HCT116 (cell line): Measurements from ENCODE around the gene DNLZ. TPM values are rescaled to one million over a fixed set of nuclear protein-coding genes. Genes with fewer than 3 reads are reported as not detected.

Experiments
- ATAC-seq: fragments of 200-7000 bp; cut with Tn5 transposase; 2 replicates; pipeline ENCODE4 v1.9.1; 2020; ENCODE audit warnings: mild to moderate bottlenecking, moderate library complexity
- BruUV-seq: library from RNA; stranded (reverse); fragments of 400-500 nt; replicated peaks from 2 replicates; lab custom pipeline; 2021; lab: Mats Ljungman, UMichigan
- CTCF ChIA-PET: fragments of 300-600 bp; sonication (Branson Sonifier 250); formaldehyde crosslinking; loops from one replicate; lab custom pipeline; 2021; ENCODE audit warnings: antibody characterized with exemption; lab: Charles Lee
- POLR2A ChIA-PET: fragments of 300-600, 350-600 bp; sonication (Branson Sonifier 250); formaldehyde crosslinking; loops from one replicate; lab custom pipeline; 2021; ENCODE audit warnings: antibody characterized with exemption; lab: Charles Lee
- RAD21 ChIA-PET, 2 experiments: fragments of 300-600 bp; sonication (Branson Sonifier 250); formaldehyde crosslinking; loops; one replicate each; lab custom pipeline; 2023; ENCODE audit warnings: low total read pairs in 2 of 2; ENCODE audit not compliant: uncharacterized antibody in 2 of 2, unreplicated experiment in 2 of 2, low non-redundant PET in 1 of 2; lab: Charles Lee
- DNase-seq: peaks from one replicate; pipeline ENCODE4 v3.0.0-alpha.2; 2010; ENCODE audit warnings: low read depth, low spot score
- H2AFZ ChIP-seq: fragments of 200-600 bp; shearing (Covaris generic), sonication (generic); 2 replicates; pipeline ENCODE4 v1.6.1; 2017; ENCODE audit warnings: low read depth, mixed run types, mixed read lengths, antibody characterized with exemption, low read length; ENCODE audit not compliant: poor library complexity, severe bottlenecking
- H3K27ac ChIP-seq: 2 replicates; pipeline ENCODE4 v1.5.1; 2012; ENCODE audit warnings: low read depth, low read length
- H3K27me3 ChIP-seq: fragments of 200-600 bp; sonication (generic); 2 replicates; pipeline ENCODE4 v1.6.1; 2016; ENCODE audit warnings: mixed run types, low read length, mixed read lengths; ENCODE audit not compliant: insufficient read depth
- H3K36me3 ChIP-seq, 2 experiments: fragments of 200-500 bp in 1 of 2; fragments of 200-600 bp in 1 of 2; sonication (Bioruptor generic) in 1 of 2; sonication (generic) in 1 of 2; 2 replicates each; pipeline versions ENCODE4 v1.5.1 to v1.6.1; 2014 to 2016; ENCODE audit warnings: low read length in 2 of 2, inconsistent platforms in 1 of 2, mixed read lengths in 1 of 2, mixed run types in 1 of 2; ENCODE audit not compliant: insufficient read depth in 2 of 2, control insufficient read depth in 1 of 2
- H3K4me1 ChIP-seq, 2 experiments: fragments of 200-600 bp in 1 of 2; sonication (generic) in 1 of 2; 2 replicates each; pipeline versions ENCODE4 v1.5.1 to v1.6.1; 2012 to 2017; ENCODE audit warnings: low read length in 2 of 2, inconsistent platforms in 1 of 2, mild to moderate bottlenecking in 1 of 2, mixed read lengths in 1 of 2, mixed run types in 1 of 2, moderate library complexity in 1 of 2; ENCODE audit not compliant: insufficient read depth in 2 of 2, control insufficient read depth in 1 of 2
- H3K4me2 ChIP-seq: fragments of 200-600 bp; sonication (generic); 2 replicates; pipeline ENCODE4 v1.6.1; 2017; ENCODE audit warnings: mixed run types, low read length, mixed read lengths
- H3K4me3 ChIP-seq, 2 experiments: fragments of 200-600 bp in 1 of 2; sonication (generic) in 1 of 2; replicated peaks in 1 of 2; 2 replicates each; pipeline ENCODE4 v1.5.1; 2011 to 2016; ENCODE audit warnings: low read length in 2 of 2, control low read depth in 1 of 2, low read depth in 1 of 2, mild to moderate bottlenecking in 1 of 2, mixed read lengths in 1 of 2, mixed run types in 1 of 2
- H3K79me2 ChIP-seq: fragments of 200-600 bp; sonication (generic); 2 replicates; pipeline ENCODE4 v1.6.1; 2017; ENCODE audit warnings: mild to moderate bottlenecking, mixed run types, low read length, moderate library complexity, mixed read lengths; ENCODE audit not compliant: insufficient read depth
- H3K9ac ChIP-seq: fragments of 200-600 bp; sonication (generic); 2 replicates; pipeline ENCODE4 v1.6.1; 2016; ENCODE audit warnings: low read length, mixed read lengths
- H3K9me2 ChIP-seq: fragments of 200-600 bp; sonication (generic), shearing (Covaris generic); 2 replicates; pipeline ENCODE4 v1.6.1; 2017; ENCODE audit warnings: mixed run types, mild to moderate bottlenecking, moderate library complexity; ENCODE audit not compliant: insufficient read depth
- H3K9me3 ChIP-seq, 2 experiments: fragments of 200-500 bp in 1 of 2; fragments of 200-600 bp in 1 of 2; sonication (Bioruptor generic) in 1 of 2; sonication (generic) in 1 of 2; 2 replicates each; pipeline ENCODE4 v1.6.1; 2014 to 2017; ENCODE audit warnings: low read length in 2 of 2, mixed read lengths in 2 of 2, inconsistent platforms in 1 of 2, low read depth in 1 of 2, mild to moderate bottlenecking in 1 of 2, mixed run types in 1 of 2, moderate library complexity in 1 of 2; ENCODE audit not compliant: control insufficient read depth in 1 of 2, insufficient read depth in 1 of 2
- H4K20me1 ChIP-seq: fragments of 200-600 bp; sonication (generic), shearing (Covaris generic); 2 replicates; pipeline ENCODE4 v1.6.1; 2017; ENCODE audit warnings: mixed run types, mild to moderate bottlenecking, moderate library complexity; ENCODE audit not compliant: insufficient read depth
- CBX3 ChIP-seq: IDR thresholded peaks from 2 replicates; pipeline ENCODE4 v1.6.1; 2012; ENCODE audit warnings: low read depth
- ELF1 ChIP-seq: IDR thresholded peaks from 2 replicates; pipeline ENCODE4 v1.6.1; 2012; ENCODE audit warnings: low read depth, borderline replicate concordance
- EZH2 ChIP-seq: fragments of 200-600 bp; sonication (generic); IDR thresholded peaks from 2 replicates; pipeline ENCODE4 v1.6.1; 2017; ENCODE audit warnings: antibody characterized with exemption, mixed run types
- EZH2phosphoT487 ChIP-seq: fragments of 200-600 bp; IDR thresholded peaks from 2 replicates; pipeline ENCODE4 v1.6.1; 2018; ENCODE audit warnings: antibody characterized with exemption, borderline replicate concordance
- FOSL1 ChIP-seq: IDR thresholded peaks from 2 replicates; pipeline ENCODE4 v1.6.1; 2012; ENCODE audit warnings: low read depth
- JUND ChIP-seq: IDR thresholded peaks from 2 replicates; pipeline ENCODE4 v1.6.1; 2012
- MAX ChIP-seq: IDR thresholded peaks from 2 replicates; pipeline ENCODE4 v1.6.1; 2012
- POLR2A ChIP-seq: IDR thresholded peaks from 2 replicates; pipeline ENCODE4 v1.7.0; 2011; ENCODE audit warnings: borderline replicate concordance; ENCODE audit not compliant: insufficient read depth, insufficient read length; ENCODE audit errors: extremely low read depth
- POLR2AphosphoS5 ChIP-seq: IDR thresholded peaks from 2 replicates; pipeline ENCODE4 v1.6.1; 2011; ENCODE audit warnings: mild to moderate bottlenecking, low read depth, low read length, moderate library complexity
- RAD21 ChIP-seq: IDR thresholded peaks from 2 replicates; pipeline ENCODE4 v1.6.1; 2012; ENCODE audit warnings: low read depth, mild to moderate bottlenecking
- REST ChIP-seq: IDR thresholded peaks from 2 replicates; pipeline ENCODE4 v1.6.1; 2012; ENCODE audit warnings: low read depth
- SP1 ChIP-seq: IDR thresholded peaks from 2 replicates; pipeline ENCODE4 v1.6.1; 2012; ENCODE audit warnings: low read depth
- SRF ChIP-seq: IDR thresholded peaks from 2 replicates; pipeline ENCODE4 v1.6.1; 2012; ENCODE audit warnings: low read depth
- TCF7L2 ChIP-seq: IDR thresholded peaks from 2 replicates; pipeline ENCODE4 v1.7.0; 2011; ENCODE audit warnings: borderline replicate concordance, inconsistent platforms; ENCODE audit not compliant: insufficient read depth, insufficient read length; ENCODE audit errors: extremely low read depth
- YY1 ChIP-seq: IDR thresholded peaks from 2 replicates; pipeline ENCODE4 v1.6.1; 2011; ENCODE audit warnings: low read length, low read depth, moderate library complexity, mild to moderate bottlenecking; ENCODE audit not compliant: insufficient replicate concordance; ENCODE audit errors: extremely low read depth
- ZFX ChIP-seq: fragments of 450-650 bp; IDR thresholded peaks from 2 replicates; pipeline ENCODE4 v1.6.1; 2017
- ZNF274 ChIP-seq: fragments of 200-500 bp; sonication (Bioruptor generic); IDR thresholded peaks from 2 replicates; pipeline ENCODE4 v1.6.1; 2014; ENCODE audit warnings: mild to moderate bottlenecking, low read depth, low read length, inconsistent platforms
- intact Hi-C: fragments of 100-400 bp; cut with micrococcal nuclease; formaldehyde crosslinking; loops from 2 replicates; pipeline ENCODE4 v1.10.0; 2022
- total RNA-seq: library from RNA; stranded (reverse); gene quantifications from one replicate; pipeline ENCODE4 v1.2.1, GENCODE V29; 2021; ENCODE audit not compliant: unreplicated experiment
- TF ChIP-seq, protein P1 (sequence below): IDR thresholded peaks from 2 replicates; pipeline ENCODE4 v1.6.1; 2012
- TF ChIP-seq, protein P2 (sequence below), 3 experiments: fragments of 200-600 bp in 1 of 3; sonication (generic) in 1 of 3; IDR thresholded peaks in 2 of 3; conservative IDR thresholded peaks in 1 of 3; 2 replicates each; pipeline ENCODE4 v1.5.1; 2012 to 2017; ENCODE audit warnings: low read depth in 2 of 3, low read length in 2 of 3, antibody characterized with exemption in 1 of 3, borderline replicate concordance in 1 of 3, control low read depth in 1 of 3, mild to moderate bottlenecking in 1 of 3, mixed read lengths in 1 of 3, mixed run types in 1 of 3, moderate library complexity in 1 of 3; ENCODE audit not compliant: insufficient read depth in 1 of 3

The DNLZ gene
- total RNA-seq, 1 experiment from 2014 or later = 21.9 TPM

- POLR2A ChIA-PET = no interaction called here
- Histone ChIP-seq H3K36me3 (no peaks in the 10 kb centered on the region), H3K9ac (no peak overlapping the region), H3K79me2 (no peaks in the 10 kb centered on the region), H3K9me3 (no peaks in the 10 kb centered on the region), H3K4me2 (no peak overlapping the region), H3K4me1 (peaks cover 10 to 16% of the 10 kb centered on the region in 2 experiments), H3K27me3 (no peaks in the 10 kb centered on the region), H4K20me1 (no peaks in the 10 kb centered on the region), H3K27ac (no peak overlapping the region), H2AFZ (no peak overlapping the region), H3K9me2 (no peaks in the 10 kb centered on the region), H3K4me3 (no peak overlapping the region)
- RAD21 ChIA-PET = no interaction called here
- TF ChIP-seq RAD21 (no peak), ZNF274 (no peak), TCF7L2 (no peak), SP1 (no peak), JUND (no peak), ZFX (no peak), CBX3 (no peak), REST (no peak), FOSL1 (no peak), SRF (no peak), POLR2A (no peak), ELF1 (no peak), EZH2phosphoT487 (no peak), EZH2 (no peak), POLR2AphosphoS5 (no peak), MAX (no peak), YY1 (no peak)
- TF ChIP-seq, protein P1, sequence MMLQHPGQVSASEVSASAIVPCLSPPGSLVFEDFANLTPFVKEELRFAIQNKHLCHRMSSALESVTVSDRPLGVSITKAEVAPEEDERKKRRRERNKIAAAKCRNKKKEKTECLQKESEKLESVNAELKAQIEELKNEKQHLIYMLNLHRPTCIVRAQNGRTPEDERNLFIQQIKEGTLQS = no peak
- TF ChIP-seq, protein P2, sequence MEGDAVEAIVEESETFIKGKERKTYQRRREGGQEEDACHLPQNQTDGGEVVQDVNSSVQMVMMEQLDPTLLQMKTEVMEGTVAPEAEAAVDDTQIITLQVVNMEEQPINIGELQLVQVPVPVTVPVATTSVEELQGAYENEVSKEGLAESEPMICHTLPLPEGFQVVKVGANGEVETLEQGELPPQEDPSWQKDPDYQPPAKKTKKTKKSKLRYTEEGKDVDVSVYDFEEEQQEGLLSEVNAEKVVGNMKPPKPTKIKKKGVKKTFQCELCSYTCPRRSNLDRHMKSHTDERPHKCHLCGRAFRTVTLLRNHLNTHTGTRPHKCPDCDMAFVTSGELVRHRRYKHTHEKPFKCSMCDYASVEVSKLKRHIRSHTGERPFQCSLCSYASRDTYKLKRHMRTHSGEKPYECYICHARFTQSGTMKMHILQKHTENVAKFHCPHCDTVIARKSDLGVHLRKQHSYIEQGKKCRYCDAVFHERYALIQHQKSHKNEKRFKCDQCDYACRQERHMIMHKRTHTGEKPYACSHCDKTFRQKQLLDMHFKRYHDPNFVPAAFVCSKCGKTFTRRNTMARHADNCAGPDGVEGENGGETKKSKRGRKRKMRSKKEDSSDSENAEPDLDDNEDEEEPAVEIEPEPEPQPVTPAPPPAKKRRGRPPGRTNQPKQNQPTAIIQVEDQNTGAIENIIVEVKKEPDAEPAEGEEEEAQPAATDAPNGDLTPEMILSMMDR (IDR thresholded peaks at IDR 0.05 in 2 of 3, conservative IDR thresholded peaks at IDR 0.05 in 1 of 3; ENCODE audit: borderline replicate concordance in 1 of 3, insufficient read depth in 1 of 3, low read depth in 2 of 3, low read length in 2 of 3) = no peak
- ATAC-seq (no peak), DNase-seq (no peak)
- CTCF ChIA-PET = no interaction called here
- no TSS peak for BruUV-seq
- intact Hi-C loops = no loop called here
Measured at GRCh38 chr9:136365775-136366222, 2.3 kb upstream of the DNLZ start.
